ENCODE measurements around the gene RXRA.

Gene RXRA

DNA sequence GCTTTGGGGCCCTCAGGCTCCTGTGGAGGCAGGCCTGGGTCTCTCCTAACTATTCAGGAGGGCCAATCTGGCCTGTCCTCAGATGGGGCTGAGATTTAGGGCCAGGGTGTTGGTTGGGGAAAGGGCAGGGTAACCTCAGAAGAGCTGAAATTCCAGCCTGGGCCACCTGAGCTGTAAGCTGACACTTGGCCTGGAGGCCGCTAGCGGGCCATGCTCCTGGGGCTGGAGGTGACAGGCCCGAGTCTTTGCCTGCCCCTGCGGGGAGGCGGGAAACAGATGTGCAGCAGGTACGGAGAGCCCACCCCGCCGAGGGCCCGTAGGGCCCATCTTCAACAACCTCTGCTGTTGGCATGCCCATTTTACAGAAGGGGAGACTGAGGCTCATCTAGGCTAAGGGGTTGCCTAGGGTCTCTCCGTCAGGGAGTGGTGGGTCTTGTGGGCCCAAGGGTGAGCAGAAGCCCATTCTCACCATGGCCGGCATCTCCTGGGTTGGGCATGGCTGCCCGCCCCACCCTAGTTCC, 69.5 kb downstream of the RXRA start:
- no peak overlapping the region for H4K91ac ChIP-seq (ENCODE audit: low read depth, low read length, poor library complexity)
- H3K14ac ChIP-seq (ENCODE audit: low read length): no peak overlapping the region
- H2BK15ac ChIP-seq (ENCODE audit: low read length): no peak overlapping the region
- no peak overlapping the region for H2BK120ac ChIP-seq (ENCODE audit: low read depth, low read length)
- no peak overlapping the region for H3K27ac ChIP-seq (replicated peaks; ENCODE audit: low read length)
- H3K23ac ChIP-seq (ENCODE audit: low read depth, low read length, poor library complexity): peak overlapping the region; percentile 37
- no peak overlapping the region for H2BK5ac ChIP-seq (ENCODE audit: low read length)
- H3K9me3 ChIP-seq (replicated peaks in 1 of 2; ENCODE audit: control insufficient read depth in 2 of 2, insufficient read depth in 1 of 2, low read depth in 1 of 2, low read length in 2 of 2): peaks cover 10% of the 10 kb centered on the region in 2 donors
- no CpG with 5 or more reads among the region's 12 CpGs for WGBS, 2 donors (ENCODE audit: extremely low coverage in 2 of 2, insufficient read length in 2 of 2, insufficient replicate concordance in 1 of 2)
- H4K8ac ChIP-seq (ENCODE audit: low read depth, low read length): no peak overlapping the region
- peak overlapping the region; percentile 81 for H3K18ac ChIP-seq (ENCODE audit: low read length)
- no peaks in the 10 kb centered on the region for H3K4me1 ChIP-seq (ENCODE audit: control insufficient read depth in 2 of 2, insufficient read depth in 1 of 2, low read depth in 1 of 2, low read length in 2 of 2)
- DNase-seq (ENCODE audit: low spot score): no peak
- H3K4me2 ChIP-seq (ENCODE audit: insufficient read depth, low read length, poor library complexity, severe bottlenecking): no peak overlapping the region
- H3K4me3 ChIP-seq (ENCODE audit: low read length in 2 of 2): no peak overlapping the region
- H2AK5ac ChIP-seq (ENCODE audit: low read depth, low read length): no peak overlapping the region
- H3K4ac ChIP-seq (ENCODE audit: low read length): no peak overlapping the region
- no peak overlapping the region for H2BK12ac ChIP-seq (ENCODE audit: low read length)
- H3K36me3 ChIP-seq (replicated peaks in 1 of 2; ENCODE audit: control insufficient read depth in 2 of 2, insufficient read depth in 2 of 2, low read length in 2 of 2): no peaks in the 10 kb centered on the region
- peaks cover 42% of the 10 kb centered on the region for H3K79me1 ChIP-seq (ENCODE audit: low read depth, low read length)
- no peak overlapping the region for H2AFZ ChIP-seq (ENCODE audit: low read length)
- H3K9ac ChIP-seq (ENCODE audit: low read depth, low read length, poor library complexity): no peak overlapping the region
- H3K27me3 ChIP-seq (ENCODE audit: control insufficient read depth in 3 of 3, insufficient read depth in 3 of 3, low read depth in 1 of 3, low read length in 3 of 3): no peaks in the 10 kb centered on the region

- no peak for DNase-seq (ENCODE audit: low spot score)
- peaks cover 45% of the 10 kb centered on the region for H3K79me1 ChIP-seq (ENCODE audit: low read depth, low read length)
- no peaks in the 10 kb centered on the region for H3K4me1 ChIP-seq (ENCODE audit: control insufficient read depth in 2 of 2, insufficient read depth in 1 of 2, low read depth in 1 of 2, low read length in 2 of 2)
Observed at GRCh38 chr9:134396258-134396742, 70.0 kb downstream of the RXRA start.

GRCh38 chr9:134396825-134397224, 70.6 kb downstream of the RXRA start:
- no CpG with 5 or more reads among the region's 8 CpGs for WGBS, 2 donors (ENCODE audit: extremely low coverage in 2 of 2, insufficient read length in 2 of 2, insufficient replicate concordance in 1 of 2)
- no peaks in the 10 kb centered on the region for H3K4me1 ChIP-seq (ENCODE audit: control insufficient read depth in 2 of 2, insufficient read depth in 1 of 2, low read depth in 1 of 2, low read length in 2 of 2)

More at GRCh38 chr9:134396258-134396742, 70.0 kb downstream of the RXRA start:
- Histone ChIP-seq H4K91ac (ENCODE audit: low read depth, low read length, poor library complexity) (no peak overlapping the region), H3K4me2 (ENCODE audit: insufficient read depth, low read length, poor library complexity, severe bottlenecking) (no peak overlapping the region), H3K23ac (ENCODE audit: low read depth, low read length, poor library complexity) (peak overlapping the region; percentile 37), H2BK120ac (ENCODE audit: low read depth, low read length) (peak overlapping the region; percentile 27), H3K9me3 (replicated peaks in 1 of 2; ENCODE audit: control insufficient read depth in 2 of 2, insufficient read depth in 1 of 2, low read depth in 1 of 2, low read length in 2 of 2) (peaks cover 10% of the 10 kb centered on the region in 2 donors), H2BK5ac (ENCODE audit: low read length) (no peak overlapping the region), H2BK15ac (ENCODE audit: low read length) (no peak overlapping the region), H3K27ac (replicated peaks; ENCODE audit: low read length) (no peak overlapping the region), H2AK5ac (ENCODE audit: low read depth, low read length) (peak overlapping the region; percentile 36), H3K18ac (ENCODE audit: low read length) (peak overlapping the region; percentile 81), H3K27me3 (ENCODE audit: control insufficient read depth in 3 of 3, insufficient read depth in 3 of 3, low read depth in 1 of 3, low read length in 3 of 3) (no peaks in the 10 kb centered on the region), H2AFZ (ENCODE audit: low read length) (no peak overlapping the region), H3K36me3 (replicated peaks in 1 of 2; ENCODE audit: control insufficient read depth in 2 of 2, insufficient read depth in 2 of 2, low read length in 2 of 2) (no peaks in the 10 kb centered on the region), H4K8ac (ENCODE audit: low read depth, low read length) (no peak overlapping the region), H3K4me3 (ENCODE audit: low read length in 2 of 2) (no peak overlapping the region), H3K9ac (ENCODE audit: low read depth, low read length, poor library complexity) (no peak overlapping the region), H3K4ac (ENCODE audit: low read length) (no peak overlapping the region), H2BK12ac (ENCODE audit: low read length) (no peak overlapping the region), H3K14ac (ENCODE audit: low read length) (no peak overlapping the region)
- no CpG with 5 or more reads among the region's 18 CpGs for WGBS, 2 donors (ENCODE audit: extremely low coverage in 2 of 2, insufficient read length in 2 of 2, insufficient replicate concordance in 1 of 2)

DNA sequence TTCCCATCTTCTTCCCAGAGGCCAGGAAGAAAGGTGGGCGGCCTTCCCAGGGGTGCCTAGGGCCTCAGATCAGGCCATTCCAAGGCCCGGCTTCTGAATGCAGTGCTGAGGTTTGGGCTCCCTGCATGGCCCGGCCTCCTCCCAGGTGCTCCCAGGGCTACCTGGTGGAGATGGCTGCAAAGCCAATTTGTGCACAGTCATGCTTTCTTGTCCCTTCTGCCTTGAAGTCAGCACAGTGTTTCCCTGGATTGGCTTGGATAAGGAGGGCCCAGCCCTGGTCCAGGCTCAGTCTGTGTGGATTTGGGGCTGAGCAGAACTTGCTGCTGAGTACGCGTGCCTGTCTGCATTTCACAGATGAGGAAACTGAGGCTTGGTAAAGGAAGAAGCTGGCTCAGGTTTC, 72.5 kb downstream of the RXRA start:
- Histone ChIP-seq H3K4me2 (ENCODE audit: insufficient read depth, low read length, poor library complexity, severe bottlenecking) (no peak overlapping the region), H2AFZ (ENCODE audit: low read length) (no peak overlapping the region), H4K8ac (ENCODE audit: low read depth, low read length) (no peak overlapping the region), H3K4ac (ENCODE audit: low read length) (no peak overlapping the region), H3K36me3 (replicated peaks in 1 of 2; ENCODE audit: control insufficient read depth in 2 of 2, insufficient read depth in 2 of 2, low read length in 2 of 2) (no peaks in the 10 kb centered on the region), H3K4me3 (ENCODE audit: low read length in 2 of 2) (no peak overlapping the region), H3K14ac (ENCODE audit: low read length) (peak overlapping the region; percentile 6), H4K91ac (ENCODE audit: low read depth, low read length, poor library complexity) (no peak overlapping the region), H2BK15ac (ENCODE audit: low read length) (no peak overlapping the region), H3K18ac (ENCODE audit: low read length) (peak overlapping the region; percentile 0), H3K79me1 (ENCODE audit: low read depth, low read length) (peaks cover 38% of the 10 kb centered on the region), H3K23ac (ENCODE audit: low read depth, low read length, poor library complexity) (no peak overlapping the region), H2BK5ac (ENCODE audit: low read length) (no peak overlapping the region), H3K4me1 (ENCODE audit: control insufficient read depth in 2 of 2, insufficient read depth in 1 of 2, low read depth in 1 of 2, low read length in 2 of 2) (no peaks in the 10 kb centered on the region), H3K27me3 (ENCODE audit: control insufficient read depth in 3 of 3, insufficient read depth in 3 of 3, low read depth in 1 of 3, low read length in 3 of 3) (no peaks in the 10 kb centered on the region), H2BK120ac (ENCODE audit: low read depth, low read length) (no peak overlapping the region), H3K27ac (replicated peaks; ENCODE audit: low read length) (no peak overlapping the region), H3K9me3 (replicated peaks in 1 of 2; ENCODE audit: control insufficient read depth in 2 of 2, insufficient read depth in 1 of 2, low read depth in 1 of 2, low read length in 2 of 2) (peaks cover 10% of the 10 kb centered on the region in 2 donors), H3K9ac (ENCODE audit: low read depth, low read length, poor library complexity) (no peak overlapping the region), H2BK12ac (ENCODE audit: low read length) (no peak overlapping the region), H2AK5ac (ENCODE audit: low read depth, low read length) (no peak overlapping the region)
- WGBS, 2 donors (ENCODE audit: extremely low coverage in 2 of 2, insufficient read length in 2 of 2, insufficient replicate concordance in 1 of 2): no CpG with 5 or more reads among the region's 5 CpGs
- DNase-seq (ENCODE audit: low spot score): no peak

More at GRCh38 chr9:134396825-134397224, 70.6 kb downstream of the RXRA start:
- Histone ChIP-seq H4K91ac (ENCODE audit: low read depth, low read length, poor library complexity) (no peak overlapping the region), H3K18ac (ENCODE audit: low read length) (peak overlapping the region; percentile 74), H3K9me3 (replicated peaks in 1 of 2; ENCODE audit: control insufficient read depth in 2 of 2, insufficient read depth in 1 of 2, low read depth in 1 of 2, low read length in 2 of 2) (peaks cover 10% of the 10 kb centered on the region in 2 donors), H2BK5ac (ENCODE audit: low read length) (no peak overlapping the region), H2AFZ (ENCODE audit: low read length) (no peak overlapping the region), H2BK120ac (ENCODE audit: low read depth, low read length) (peak overlapping the region; percentile 27), H3K27ac (replicated peaks; ENCODE audit: low read length) (no peak overlapping the region), H3K14ac (ENCODE audit: low read length) (no peak overlapping the region), H3K4ac (ENCODE audit: low read length) (no peak overlapping the region), H3K23ac (ENCODE audit: low read depth, low read length, poor library complexity) (no peak overlapping the region), H2BK12ac (ENCODE audit: low read length) (peak overlapping the region; percentile 60), H3K36me3 (replicated peaks in 1 of 2; ENCODE audit: control insufficient read depth in 2 of 2, insufficient read depth in 2 of 2, low read length in 2 of 2) (no peaks in the 10 kb centered on the region), H2BK15ac (ENCODE audit: low read length) (no peak overlapping the region), H3K4me3 (ENCODE audit: low read length in 2 of 2) (no peak overlapping the region), H3K9ac (ENCODE audit: low read depth, low read length, poor library complexity) (no peak overlapping the region), H2AK5ac (ENCODE audit: low read depth, low read length) (no peak overlapping the region), H4K8ac (ENCODE audit: low read depth, low read length) (no peak overlapping the region), H3K79me1 (ENCODE audit: low read depth, low read length) (peaks cover 41% of the 10 kb centered on the region), H3K4me2 (ENCODE audit: insufficient read depth, low read length, poor library complexity, severe bottlenecking) (no peak overlapping the region), H3K27me3 (ENCODE audit: control insufficient read depth in 3 of 3, insufficient read depth in 3 of 3, low read depth in 1 of 3, low read length in 3 of 3) (no peaks in the 10 kb centered on the region)
- no peak for DNase-seq (ENCODE audit: low spot score)

Data from neuronal stem cell (in vitro differentiated cells).